Caki2 (cell line): ENCODE measurements around the gene ZDHHC14. TPM values are rescaled to one million over a fixed set of nuclear protein-coding genes. Genes with fewer than 3 reads are reported as not detected.
"Not testable (repeated sequence)": the region's sequence is repeated elsewhere in the genome, so short reads cannot be mapped to it uniquely, and the experiment has no call there.

Experiments
- DNase-seq: peaks from one replicate; pipeline ENCODE4 v3.0.0-alpha.2; 2015; ENCODE audit warnings: low read depth
- in situ Hi-C: cut with HindIII; loops from 2 replicates; pipeline ENCODE4 v1.10.0; 2016; ENCODE audit warnings: low sequenced_read_pairs, low pct_unique_long_range_greater_than_20kb, mixed read lengths
- total RNA-seq: library from RNA; depleted of rRNA; stranded (reverse); fragments of >200 nt; shearing (Covaris generic); gene quantifications from 2 replicates; pipeline ENCODE4 v1.2.3, GENCODE V29; 2014; ENCODE audit warnings: low replicate concordance

ZDHHC14 gene
- total RNA-seq, 1 experiment from 2014 or later = 9.8 TPM

DNA sequence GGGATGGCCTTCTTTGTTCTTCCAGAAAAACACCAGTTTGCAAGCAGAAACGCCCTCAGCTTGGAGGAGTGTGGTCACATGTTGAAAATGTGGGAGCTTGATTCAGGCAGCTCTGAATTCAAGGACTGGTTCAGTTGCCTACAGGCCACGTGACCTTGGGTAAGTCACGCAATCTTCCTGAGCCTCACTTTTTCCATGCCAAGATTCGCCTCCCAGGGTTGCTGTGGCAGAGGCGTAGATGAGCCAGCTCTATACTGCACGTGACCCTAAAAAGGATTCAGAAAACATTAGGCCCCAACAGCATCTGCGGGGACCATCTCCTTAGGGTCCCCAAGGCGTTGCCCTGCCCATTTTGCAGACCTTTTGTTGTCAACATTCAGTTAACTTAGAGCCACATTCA lies 330.1 kb downstream of the ZDHHC14 start:
- no peak for DNase-seq
- in situ Hi-C loops = no loop called here

GRCh38 chr6:157712585-157713295 lies 331.8 kb downstream of the ZDHHC14 start:
- in situ Hi-C loops = no loop called here
- DNase-seq = no peak

DNA sequence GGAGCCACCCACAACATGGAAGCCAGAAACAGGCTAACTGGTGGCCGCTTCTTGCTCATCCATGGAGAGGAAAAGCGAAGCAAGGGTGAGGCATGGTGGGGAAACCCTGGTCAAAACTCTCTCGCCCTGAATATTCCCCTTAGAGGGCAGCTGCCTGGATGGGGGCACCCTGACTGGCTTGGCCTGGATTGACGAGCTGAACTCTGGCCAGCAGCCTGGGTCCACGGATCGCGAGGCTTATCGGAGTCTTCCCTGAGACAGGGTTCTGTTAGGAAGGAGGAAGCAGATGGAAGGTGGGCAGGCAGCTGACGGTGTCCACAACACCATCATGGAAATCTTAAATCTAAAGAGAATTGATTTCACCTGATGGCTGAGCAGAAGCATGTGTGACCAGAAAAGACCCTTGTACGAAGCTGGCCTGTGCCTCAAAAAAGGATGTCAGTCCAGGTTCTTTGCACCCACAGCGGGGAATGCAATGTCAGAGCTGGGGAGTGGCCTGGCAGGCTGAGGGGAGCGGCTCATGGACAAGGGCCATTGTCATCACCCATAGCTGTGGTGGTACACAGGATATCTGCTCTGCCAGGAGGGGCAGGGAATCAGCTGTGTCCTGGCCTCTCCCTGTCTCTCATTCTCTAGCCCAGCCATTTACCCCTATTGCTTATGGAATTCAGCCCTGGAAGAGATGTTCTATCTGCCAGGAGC lies 332.6 kb downstream of the ZDHHC14 start:
- in situ Hi-C loops = no loop called here

DNA sequence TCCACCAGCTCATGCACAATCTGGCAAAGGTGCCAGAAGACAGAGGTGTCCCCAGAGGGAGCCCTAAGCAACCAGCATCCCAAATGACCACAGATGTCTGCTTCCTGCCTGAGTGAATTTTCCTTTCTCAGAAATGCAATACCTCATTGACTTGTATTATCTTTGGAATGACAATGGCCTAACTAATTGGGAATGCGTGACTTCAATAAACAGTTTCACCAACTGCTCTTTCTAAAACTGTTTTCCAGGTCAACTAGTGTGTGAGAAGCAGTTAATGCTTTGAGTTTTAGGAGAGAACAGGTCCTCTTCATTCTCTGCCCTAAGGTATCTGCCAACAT lies 333.1 kb downstream of the ZDHHC14 start:
- in situ Hi-C loops = no loop called here
- peak; percentile 1 for DNase-seq

More for the DNA sequence above, 332.6 kb downstream of the ZDHHC14 start:
- DNase-seq = no peak

- in situ Hi-C loops = no loop called here
- no peak for DNase-seq
Observed at GRCh38 chr6:157715728-157716164, 334.8 kb downstream of the ZDHHC14 start.

- no peak for DNase-seq
- in situ Hi-C loops = no loop called here
Observed at GRCh38 chr6:157716251-157716995, 335.4 kb downstream of the ZDHHC14 start.

DNA sequence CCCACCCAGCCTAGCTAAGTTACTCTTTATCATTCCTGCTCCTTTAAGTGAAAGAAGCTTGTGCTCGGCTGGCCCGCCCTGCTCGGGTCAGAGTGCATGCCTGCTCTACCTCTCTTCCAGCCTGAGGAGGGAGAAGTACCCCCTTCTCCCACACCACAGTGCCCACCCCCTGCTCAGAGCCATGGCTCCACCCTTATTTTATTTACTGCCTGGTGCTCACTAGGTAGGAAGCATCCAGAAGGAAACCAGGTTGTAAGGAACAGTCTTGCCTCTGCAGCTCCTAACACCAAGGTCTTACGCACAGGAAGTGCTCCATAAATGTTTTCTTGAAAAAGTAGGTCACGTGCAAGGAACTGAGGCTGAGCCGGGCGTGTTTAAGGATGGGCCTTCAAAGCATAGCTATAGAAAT lies 336.4 kb downstream of the ZDHHC14 start:
- DNase-seq = no peak
- in situ Hi-C loops = no loop called here

DNA sequence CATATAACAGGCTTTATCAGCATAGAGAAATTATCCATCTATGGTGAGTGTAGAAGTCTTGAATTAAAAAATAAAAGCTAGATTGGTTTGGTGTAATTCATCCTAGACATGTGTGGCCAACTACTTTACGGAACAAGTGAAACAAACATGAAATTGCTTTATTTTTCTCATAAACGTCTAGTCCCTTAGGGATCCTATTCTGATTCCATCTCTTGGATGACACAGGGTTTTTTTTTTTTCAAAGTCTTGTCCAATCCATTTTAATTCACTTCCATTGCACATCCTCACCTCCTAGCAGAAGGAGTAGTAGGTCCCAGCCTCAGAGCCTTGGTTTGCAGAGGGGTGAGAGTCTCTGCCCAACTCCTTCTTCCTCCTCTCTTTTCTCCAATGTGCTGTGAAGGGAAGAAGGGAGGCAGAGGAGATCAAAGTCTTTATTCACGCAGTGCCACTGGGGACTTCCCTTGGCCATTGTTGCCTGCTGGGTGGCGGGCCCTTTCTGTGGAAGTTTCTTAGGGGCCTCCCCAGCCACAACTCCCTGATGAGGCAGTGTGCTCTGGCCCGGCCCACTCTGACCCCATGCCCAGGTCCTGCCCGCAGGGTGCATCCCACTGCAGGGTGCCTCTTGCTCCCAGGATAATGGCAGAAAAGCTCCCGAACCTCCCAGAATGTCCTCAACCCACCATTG lies 337.7 kb downstream of the ZDHHC14 start:
- DNase-seq = no peak
- in situ Hi-C loops = no loop called here

DNA sequence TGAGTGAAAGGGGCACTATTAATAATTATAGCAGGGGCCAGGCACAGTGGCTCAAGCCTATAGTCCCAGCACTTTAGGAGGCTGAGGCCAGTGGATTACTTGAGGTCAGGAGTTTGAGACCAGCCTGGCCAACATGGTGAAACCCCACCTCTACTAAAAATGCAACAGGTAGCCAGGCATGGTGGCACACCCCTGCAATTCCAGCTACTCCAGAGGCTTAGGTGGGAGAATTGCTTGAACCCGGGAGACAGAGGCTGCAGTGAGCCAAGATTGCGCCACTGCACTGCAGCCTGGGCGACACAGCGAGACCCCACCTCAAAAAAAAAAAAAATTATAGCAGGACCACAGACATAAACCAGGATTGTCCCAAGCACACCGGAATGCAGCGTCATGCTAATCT lies 340.0 kb downstream of the ZDHHC14 start:
- in situ Hi-C loops, DNase-seq: not testable (repeated sequence)

GRCh38 chr6:157721426-157721825 lies 340.4 kb downstream of the ZDHHC14 start:
- in situ Hi-C loops = no loop called here
- no peak for DNase-seq

DNA sequence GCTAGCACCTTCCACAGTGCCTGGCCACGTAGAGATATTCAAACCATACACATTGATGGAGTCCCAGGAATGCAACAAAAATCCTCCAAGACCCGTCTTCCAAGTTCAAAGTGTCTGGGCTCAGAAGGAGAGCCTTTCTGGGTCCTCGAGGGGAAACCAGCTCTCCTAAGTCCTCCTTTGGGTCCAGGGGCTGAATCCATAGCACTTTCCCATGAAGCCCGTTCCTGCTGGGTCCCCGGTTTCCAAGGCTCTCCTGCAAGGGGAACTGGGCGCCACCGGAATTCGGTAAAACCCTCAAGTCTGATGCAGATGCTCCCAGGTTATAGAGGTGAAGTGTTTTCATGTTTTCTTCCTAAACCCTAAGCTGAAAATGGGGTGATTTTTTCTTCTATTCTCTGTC lies 340.8 kb downstream of the ZDHHC14 start:
- in situ Hi-C loops = no loop called here
- DNase-seq = no peak

DNA sequence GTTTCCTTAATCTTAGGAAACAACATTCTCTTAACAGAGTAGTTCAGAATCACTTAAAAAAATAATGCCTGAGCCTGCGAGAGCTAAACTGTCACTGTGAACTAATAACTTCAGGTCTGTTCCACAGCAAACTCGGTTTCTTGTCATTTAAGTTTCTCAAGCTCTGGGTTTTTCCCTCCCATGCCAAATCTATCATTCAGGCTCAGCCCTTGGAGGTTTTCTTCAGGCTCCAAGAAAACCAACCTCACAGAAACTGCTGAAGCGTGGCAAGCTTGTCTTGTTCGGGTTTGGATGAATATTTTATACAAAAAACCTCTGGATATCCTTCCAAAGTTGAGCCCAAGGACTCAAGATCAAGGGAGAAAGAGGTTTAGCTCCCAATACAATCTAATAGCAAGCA lies 342.4 kb downstream of the ZDHHC14 start:
- in situ Hi-C loops = no loop called here
- DNase-seq = no peak

DNA sequence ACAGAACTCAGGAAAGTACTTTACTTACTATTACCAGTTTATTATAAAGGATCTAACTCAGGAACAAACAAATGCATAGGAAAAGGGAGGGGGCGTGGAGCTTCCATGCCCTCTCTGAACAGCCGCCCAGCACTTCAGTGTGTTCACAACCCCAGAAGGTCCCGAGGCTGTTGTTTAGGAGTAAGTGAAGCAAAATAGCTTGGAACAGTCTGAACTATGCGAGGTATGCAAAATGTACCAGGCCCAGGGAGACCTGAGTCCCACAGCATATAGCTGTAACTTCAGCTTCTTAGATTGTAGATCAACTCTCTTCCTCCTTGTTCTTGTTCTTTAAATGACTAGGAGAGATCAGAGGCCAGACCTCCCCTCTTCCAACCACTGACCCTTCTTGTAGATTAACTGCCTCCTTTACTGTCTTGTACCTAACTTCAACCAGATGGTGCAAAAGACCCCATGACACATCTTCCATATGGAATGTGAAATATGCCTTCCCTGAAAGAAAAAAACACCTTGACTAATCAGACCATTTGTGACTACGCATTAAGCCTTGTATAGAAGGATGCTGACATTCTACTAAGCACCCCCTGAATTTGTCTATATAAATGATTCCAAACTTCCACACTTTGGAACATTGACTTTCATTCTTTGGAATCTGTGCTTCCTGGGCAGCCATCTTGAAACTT lies 343.3 kb downstream of the ZDHHC14 start:
- in situ Hi-C loops = no loop called here
- no peak for DNase-seq

DNA sequence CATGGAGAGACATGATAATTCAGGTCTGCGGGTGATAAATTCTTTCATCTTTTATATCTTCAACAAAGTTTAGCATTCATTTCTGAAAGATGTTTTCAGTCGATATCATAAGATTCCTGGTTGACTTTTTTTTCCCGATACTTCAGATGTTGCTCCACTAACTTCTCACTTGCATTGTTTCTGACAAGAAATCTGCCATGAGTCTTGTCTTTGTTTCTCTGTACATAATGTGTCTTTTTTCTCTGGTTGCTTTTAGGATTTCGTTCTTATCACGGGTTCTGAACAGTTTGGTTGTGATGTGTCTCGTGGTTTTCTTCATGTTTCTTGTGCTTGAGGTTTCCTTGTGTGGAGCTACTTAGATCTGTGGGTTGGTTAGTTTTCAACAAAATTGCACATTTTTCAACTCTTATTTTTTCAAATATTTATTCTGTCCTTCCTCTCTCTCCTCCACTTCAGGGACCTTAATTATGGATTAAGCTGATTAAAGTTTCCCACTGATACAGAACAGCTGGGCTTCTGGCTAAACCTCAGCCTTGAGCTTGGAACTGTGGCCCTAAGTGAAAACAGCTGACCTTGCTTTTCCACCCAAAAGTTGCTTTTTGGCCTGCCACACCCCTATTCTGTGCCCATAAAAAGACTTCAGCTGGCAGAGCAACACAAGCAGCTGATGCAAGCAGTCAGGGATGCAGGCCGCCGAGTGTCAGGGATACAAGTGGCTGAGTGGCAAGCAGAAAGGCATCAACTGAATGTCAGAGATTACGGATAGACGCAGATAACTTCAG lies 344.2 kb downstream of the ZDHHC14 start:
- in situ Hi-C loops = no loop called here

DNA sequence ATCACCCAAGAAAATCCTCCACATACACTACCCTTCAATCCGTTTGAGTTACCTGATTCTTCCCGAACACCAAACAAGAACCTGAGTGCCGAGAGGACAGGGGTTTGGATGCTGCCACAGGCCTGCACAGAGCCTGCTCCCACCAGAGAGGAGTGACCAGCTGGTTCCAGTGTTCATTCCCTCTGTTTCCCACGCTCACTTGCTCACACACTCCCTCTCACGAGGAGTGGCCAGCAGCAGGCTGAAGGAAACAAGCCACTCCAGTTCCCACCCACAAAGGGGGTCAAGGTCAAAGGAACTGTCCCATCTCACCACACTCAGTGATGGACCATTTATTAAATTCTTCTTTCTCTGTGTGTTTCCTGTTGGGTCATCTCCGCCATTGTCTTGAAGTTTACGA lies 344.8 kb downstream of the ZDHHC14 start:
- no peak for DNase-seq
- in situ Hi-C loops = no loop called here

More for the DNA sequence above, 344.2 kb downstream of the ZDHHC14 start:
- no peak for DNase-seq

GRCh38 chr6:157726892-157727628 lies 346.1 kb downstream of the ZDHHC14 start:
- DNase-seq = no peak
- in situ Hi-C loops = no loop called here
